Measurements from ENCODE around the gene GHR.
"Not testable (repeated sequence)": the region's sequence is repeated elsewhere in the genome, so short reads cannot be mapped to it uniquely, and the experiment has no call there.

Gene GHR

DNA sequence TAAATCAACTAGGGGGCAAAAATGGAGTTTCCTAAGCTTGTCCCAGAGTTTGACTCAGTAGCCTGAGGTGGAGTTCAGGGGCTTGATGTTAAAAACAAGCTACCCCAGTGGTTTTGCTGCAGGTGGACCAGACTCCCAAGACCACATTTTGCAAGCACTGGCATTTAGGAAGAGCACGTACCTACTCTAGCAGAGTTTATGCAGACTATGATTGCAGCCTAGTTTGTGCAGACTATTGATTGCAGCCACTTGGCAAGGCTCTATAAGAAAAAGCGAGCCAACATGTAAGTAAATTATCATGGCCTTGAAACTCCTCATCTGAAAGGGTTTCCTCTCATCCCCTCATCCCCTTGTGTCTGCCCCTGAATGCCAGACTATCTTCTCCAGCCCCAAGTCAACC is 231.4 kb downstream of the GHR start:
- no peak for DNase-seq

GRCh38 chr5:42655982-42656650 is 232.9 kb downstream of the GHR start:
- DNase-seq = no peak

GRCh38 chr5:42656651-42657015 is 233.4 kb downstream of the GHR start:
- DNase-seq = no peak

DNA sequence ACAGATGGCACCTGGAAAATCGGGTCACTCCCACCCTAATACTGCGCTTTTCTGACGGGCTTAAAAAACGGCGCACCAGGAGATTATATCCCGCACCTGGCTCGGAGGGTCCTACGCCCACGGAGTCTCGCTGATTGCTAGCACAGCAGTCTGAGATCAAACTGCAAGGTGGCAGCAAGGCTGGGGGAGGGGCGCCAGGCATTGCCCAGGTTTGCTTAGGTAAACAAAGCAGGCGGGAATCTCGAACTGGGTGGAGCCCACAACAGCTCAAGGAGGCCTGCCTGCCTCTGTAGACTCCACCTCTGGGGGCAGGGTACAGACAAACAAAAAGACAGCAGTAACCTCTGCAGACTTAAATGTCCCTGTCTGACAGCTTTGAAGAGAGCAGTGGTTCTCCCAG is 236.6 kb downstream of the GHR start:
- not testable (repeated sequence) for DNase-seq

GRCh38 chr5:42665857-42666256 is 242.6 kb downstream of the GHR start:
- DNase-seq = no peak

- DNase-seq = no peak
These were observed 243.6 kb downstream of the GHR start for GRCh38 chr5:42666869-42667268.

DNA sequence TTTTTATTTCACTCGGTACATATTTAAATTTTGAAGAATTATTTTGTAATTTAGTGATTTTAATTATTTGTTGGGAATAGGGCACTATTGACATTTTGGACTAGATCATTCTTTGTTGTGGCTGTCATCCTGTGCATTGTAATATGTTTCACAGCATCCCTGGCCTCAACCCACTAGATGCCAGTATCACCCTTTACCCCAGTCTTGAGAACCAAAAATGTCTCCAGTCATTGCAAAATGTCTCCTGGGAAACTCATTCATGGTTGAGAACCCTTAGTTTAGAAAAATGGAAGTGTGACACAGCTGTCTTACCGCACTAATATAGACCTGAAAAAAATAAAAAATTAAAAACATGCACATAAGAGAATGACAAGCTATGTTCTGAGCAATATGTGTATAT is 245.0 kb downstream of the GHR start:
- DNase-seq = no peak

- no peak for DNase-seq
These were observed 249.7 kb downstream of the GHR start for GRCh38 chr5:42672925-42673324.

DNA sequence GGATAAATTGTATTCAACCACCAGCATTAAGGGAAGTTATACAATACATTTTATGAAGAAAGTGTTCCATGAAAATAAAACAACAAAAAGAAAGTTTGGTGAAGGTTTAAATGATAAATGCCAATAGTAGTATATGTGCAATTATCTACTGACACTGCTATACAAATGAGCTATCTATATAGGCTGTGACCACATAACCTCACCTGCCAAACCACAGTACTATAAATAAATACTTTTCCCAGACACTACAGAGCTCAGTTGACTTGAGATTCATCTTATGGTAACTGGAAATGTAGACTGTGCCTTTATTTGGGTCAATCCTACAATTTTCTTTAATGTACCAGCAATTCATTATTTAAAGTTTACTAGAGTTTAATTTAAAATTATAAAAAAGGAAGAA is 252.4 kb downstream of the GHR start:
- DNase-seq = no peak

DNA sequence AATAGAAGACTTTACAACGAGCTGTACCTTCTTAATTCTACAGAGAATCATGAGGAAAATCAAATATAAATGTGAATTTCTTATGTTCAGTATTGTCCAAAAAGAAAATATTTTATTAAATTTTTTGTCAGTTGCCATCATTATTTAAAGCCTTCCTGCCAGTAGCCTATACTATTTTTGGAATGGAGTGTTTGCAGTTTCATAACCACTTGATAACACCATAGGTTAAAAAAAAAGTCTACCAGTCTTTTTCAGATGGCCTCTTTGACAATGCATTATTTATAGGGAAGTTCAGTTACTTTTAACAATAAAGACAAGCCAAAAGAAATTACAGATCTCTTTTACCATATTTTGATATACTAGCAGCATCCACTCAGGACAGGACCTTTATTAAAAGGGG is 253.1 kb downstream of the GHR start:
- DNase-seq = no peak

DNA sequence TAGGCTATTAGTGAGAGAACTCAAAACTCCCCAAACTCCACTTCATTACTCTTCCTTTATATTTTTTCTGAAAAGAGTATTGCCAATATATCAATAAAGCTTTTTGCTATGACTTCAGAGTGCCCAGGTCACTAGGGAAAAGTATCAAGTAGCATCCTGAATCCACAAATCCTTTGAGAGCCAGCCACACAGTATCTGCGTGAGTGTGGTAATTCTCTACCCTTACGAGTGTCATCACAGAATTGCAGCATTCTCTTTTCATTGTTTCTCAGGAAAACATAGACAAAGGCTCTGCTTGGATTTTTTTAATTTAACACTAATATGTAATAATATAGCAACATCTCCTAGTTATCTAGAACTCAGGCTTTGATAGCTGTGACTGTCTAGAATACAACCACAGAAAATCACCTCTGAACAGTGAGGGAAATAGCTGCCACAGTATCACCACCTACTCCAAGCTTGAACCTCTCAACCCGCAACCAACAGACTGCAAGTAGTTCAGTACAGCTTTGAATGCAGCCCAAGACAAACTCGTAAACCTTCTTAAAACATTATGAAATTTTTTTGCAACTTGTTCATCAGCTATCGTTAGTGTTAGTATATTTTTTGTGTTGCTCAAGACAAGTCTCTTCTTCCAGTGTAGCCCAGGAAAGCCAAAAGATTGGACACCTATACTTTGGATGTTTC is 254.1 kb downstream of the GHR start:
- DNase-seq = no peak

GRCh38 chr5:42680046-42680445 is 256.8 kb downstream of the GHR start:
- DNase-seq = no peak

- not testable (repeated sequence) for DNase-seq
These were observed 261.8 kb downstream of the GHR start for GRCh38 chr5:42685078-42685477.

DNA sequence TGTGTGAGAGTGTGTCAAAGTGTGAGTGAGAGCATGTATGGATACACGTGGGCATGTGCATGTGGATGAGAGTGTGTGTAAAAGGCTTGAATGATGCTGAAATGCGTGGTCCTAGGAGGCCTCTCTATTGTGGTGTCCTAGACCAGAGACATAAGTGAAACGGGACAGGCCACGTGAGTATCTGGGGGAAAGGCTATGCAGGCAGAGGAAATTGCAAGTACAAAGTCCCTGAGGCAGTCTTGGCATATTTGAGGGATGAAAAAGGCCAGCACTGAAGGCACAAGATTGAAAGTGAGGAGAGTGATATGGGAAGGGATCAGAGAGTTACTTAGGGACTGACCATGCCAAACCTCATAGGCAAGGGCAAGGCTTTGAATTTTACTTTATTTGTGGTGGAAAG is 266.2 kb downstream of the GHR start:
- DNase-seq = no peak

- no peak for DNase-seq
These were observed 268.2 kb downstream of the GHR start for GRCh38 chr5:42691413-42691937.

DNA sequence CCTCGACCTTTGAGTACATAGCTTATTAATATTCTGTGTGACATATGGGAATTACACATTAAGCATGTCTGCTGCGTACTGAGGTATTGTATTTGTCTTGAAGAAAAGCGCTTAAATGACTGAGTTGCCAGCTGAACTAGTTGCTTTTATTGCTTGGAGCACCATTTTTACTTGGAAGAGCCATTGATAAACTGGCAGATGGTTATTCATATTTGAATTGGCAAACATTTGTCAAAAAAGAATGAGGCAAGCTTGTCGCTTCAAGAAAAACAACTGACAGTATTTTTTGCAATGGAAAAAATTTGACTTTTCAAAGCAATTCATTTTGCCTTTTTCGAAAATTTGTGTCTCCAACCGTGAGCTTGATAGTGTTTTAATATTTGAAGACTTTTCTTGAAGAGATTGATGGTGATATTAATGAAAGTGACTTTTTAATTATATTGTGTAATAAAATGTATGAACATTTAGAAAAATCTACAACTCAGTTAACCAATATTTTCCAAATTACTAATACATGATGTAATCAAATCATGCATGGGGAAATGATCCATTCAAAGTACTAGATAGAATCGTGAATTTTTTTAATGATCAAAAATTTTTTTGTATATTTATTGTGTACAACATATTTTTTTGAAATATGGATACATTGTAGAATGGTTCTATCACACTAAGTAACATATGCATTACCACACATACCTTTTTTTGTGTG is 278.3 kb downstream of the GHR start:
- no peak for DNase-seq

DNA sequence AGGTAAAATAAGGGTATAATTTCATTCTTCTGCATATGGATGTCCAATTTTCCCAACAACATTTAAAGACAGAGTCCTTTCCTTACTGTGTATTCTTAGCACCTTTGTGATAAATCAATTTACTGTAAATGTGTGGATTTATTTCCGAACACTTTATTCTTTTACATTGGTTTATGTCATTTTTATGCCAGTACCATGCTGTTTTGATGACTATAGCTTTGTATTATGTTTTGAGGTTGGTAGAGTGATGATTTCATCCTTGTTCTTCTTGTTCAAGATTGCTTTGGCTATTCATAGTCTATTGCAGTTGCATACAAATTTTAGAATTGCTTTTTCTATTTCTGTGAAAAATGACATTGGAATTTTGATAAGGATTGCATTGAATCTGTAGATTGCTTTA is 280.0 kb downstream of the GHR start:
- no peak for DNase-seq

- DNase-seq = no peak
These were observed 292.5 kb downstream of the GHR start for GRCh38 chr5:42715785-42716184.

- DNase-seq = no peak
These were observed 295.4 kb downstream of the GHR start for GRCh38 chr5:42718591-42718990.

- no peak for DNase-seq
These were observed 295.8 kb downstream of the GHR start for GRCh38 chr5:42719034-42719433.

GRCh38 chr5:42720251-42720650 is 297.0 kb downstream of the GHR start:
- no peak for DNase-seq

DNA sequence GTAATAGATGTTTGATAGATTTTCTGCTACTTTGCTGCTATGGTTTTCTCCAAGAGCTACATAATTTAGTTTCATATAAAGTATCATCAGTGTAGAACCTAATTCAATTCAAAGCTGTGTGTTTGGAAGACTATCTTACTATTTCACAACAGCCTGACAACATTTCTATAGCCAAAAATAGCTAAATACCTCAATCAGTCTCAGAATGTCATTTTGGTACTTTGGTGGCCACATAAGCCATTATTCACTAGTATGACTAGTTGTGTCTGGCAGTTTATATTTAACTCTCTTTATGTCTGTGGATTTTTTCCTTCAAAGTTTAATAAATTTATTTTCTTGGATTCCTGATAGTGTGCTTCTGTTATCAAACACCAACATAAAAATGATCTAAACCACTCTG is 298.2 kb downstream of the GHR start:
- no peak for DNase-seq

DNA sequence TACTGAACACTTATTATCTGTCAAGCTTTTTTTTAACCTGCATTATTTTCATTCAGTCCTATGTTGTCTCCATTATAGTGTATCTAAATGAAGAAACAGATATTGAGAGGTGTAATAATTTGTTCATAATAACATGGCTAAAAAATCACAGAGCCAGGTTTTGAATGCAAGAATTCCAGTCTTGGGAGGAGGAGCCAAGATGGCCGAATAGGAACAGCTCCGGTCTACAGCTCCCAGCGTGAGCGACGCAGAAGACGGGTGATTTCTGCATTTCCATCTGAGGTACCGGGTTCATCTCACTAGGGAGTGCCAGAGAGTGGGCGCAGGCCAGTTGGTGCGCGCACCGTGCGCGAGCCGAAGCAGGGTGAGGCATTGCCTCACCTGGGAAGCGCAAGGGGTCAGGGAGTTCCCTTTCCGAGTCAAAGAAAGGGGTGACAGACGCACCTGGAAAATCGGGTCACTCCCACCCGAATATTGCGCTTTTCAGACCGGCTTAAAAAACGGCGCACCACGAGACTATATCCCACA is 311.4 kb downstream of the GHR start:
- not testable (repeated sequence) for DNase-seq

DNA sequence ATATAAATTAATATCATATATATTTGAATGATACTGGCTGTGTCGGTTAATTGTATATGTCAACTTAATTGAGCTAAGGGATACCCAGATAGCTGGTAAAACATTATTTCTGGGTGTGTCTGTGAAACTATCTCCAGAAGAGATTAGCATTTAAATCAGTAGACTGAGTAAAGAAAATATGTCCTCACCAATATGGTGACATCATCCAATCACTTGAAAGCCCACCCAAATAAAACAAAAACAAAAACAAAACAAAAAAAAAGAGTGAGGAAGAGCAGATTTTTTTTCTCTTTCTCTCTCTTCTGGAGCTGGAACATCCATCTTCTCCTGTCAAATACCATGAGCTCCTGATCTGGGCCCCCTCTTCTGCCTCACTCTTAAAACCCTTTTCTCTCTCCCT is 317.7 kb downstream of the GHR start:
- DNase-seq = no peak

Measured in GOT3 (cell line).